Measurements from ENCODE around the gene DICER1.
"Not testable (repeated sequence)": the region's sequence is repeated elsewhere in the genome, so short reads cannot be mapped to it uniquely, and the experiment has no call there.

DICER1 gene

DNA sequence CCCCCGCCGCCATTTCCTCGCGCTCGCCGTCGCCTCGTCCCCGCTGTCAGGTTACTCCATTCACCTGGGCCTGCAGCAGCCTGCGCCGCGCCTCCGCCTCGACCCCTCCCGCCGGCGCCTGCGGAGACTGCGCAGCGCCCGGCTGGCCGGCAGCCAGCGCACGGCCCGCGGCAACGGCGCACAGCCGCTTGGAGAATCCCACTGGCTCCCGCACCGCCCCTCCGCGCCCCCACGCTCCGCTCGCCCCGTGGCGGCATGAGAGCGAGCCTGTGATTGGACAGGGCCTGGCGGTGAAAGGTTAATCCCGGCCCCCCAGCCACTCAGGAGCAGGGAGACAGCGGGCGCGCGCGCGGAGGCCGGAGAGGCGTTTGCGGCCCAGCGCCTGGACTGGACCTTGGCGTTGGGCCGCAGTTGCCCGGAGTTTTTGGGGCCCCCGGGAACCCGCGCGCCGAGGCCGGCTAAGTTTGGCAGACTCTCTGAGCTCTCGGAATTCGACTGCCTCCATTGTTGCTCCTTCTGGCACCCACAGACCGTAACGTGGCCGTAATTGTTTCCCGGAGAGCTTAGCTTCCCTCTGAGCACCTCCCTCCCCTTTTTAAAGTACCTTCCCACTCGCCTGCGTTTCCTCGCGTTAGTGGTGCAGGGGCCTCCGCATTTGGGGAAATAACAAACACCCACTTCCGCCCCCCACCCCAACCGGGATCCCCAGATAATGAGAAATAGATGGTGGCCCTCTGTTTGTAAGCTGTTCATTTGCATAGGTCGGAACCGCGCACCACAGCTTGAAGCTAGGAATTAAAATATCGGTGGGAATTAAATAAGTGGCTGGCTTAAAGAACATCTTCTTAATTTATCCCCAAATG lies at the start of gene DICER1:
Gene DICER1, minus strand, starts transcription at position 203 of the 863 bp plus-strand sequence. CDS start 24,071 bp downstream, outside the sequence.
- peak; percentile 78 for DNase-seq (ENCODE audit: extremely low read depth, low read depth)
- TF ChIP-seq, protein P1, sequence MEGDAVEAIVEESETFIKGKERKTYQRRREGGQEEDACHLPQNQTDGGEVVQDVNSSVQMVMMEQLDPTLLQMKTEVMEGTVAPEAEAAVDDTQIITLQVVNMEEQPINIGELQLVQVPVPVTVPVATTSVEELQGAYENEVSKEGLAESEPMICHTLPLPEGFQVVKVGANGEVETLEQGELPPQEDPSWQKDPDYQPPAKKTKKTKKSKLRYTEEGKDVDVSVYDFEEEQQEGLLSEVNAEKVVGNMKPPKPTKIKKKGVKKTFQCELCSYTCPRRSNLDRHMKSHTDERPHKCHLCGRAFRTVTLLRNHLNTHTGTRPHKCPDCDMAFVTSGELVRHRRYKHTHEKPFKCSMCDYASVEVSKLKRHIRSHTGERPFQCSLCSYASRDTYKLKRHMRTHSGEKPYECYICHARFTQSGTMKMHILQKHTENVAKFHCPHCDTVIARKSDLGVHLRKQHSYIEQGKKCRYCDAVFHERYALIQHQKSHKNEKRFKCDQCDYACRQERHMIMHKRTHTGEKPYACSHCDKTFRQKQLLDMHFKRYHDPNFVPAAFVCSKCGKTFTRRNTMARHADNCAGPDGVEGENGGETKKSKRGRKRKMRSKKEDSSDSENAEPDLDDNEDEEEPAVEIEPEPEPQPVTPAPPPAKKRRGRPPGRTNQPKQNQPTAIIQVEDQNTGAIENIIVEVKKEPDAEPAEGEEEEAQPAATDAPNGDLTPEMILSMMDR (IDR thresholded peaks at IDR 0.05; ENCODE audit: low read depth, low read length), result no peak

DNA sequence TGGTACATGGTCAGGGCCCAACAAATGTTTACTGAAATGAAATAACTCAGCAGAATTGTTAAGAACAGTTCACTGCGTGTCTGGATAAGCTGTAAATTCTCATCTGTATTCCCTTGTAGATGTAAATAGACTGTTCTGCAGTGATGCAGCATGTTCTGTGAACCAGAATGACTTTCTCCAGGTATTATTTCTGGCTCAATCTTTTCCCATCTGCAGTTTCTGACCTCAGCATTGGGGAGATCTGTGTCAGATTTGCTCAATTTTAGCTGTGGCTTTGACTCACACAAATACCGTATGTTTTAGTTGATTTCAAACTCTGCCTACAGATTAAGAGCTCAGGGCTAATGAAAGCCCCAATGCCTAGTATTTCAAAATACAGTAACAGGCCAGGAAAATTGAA lies 49.2 kb upstream of the DICER1 start:
- TF ChIP-seq, protein P1 (IDR thresholded peaks at IDR 0.05; ENCODE audit: low read depth, low read length), result no peak
- no peak for DNase-seq (ENCODE audit: extremely low read depth, low read depth)

DNA sequence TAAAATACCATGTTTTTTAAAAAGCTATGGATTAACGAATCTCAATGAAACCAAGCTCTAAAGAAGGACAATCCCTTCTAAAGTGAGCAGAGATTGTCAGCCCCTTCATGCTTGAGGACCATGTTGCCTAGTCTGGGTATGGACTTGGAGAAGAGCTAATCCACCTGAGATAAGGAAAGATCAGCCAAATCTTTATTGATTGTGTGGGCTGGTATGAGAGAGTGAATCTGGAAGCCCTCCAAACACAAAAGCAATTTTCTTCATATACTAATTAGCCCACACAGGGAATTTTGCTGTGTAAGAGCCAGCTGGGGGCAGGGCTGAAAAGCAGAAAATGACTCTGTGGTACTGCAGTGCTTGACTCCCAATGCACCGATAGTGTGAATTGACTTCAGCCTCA lies 47.4 kb upstream of the DICER1 start:
- TF ChIP-seq, protein P1 (IDR thresholded peaks at IDR 0.05; ENCODE audit: low read depth, low read length), result no peak
- no peak for DNase-seq (ENCODE audit: extremely low read depth, low read depth)

GRCh38 chr14:95201745-95202144 lies 44.4 kb upstream of the DICER1 start:
- DNase-seq (ENCODE audit: extremely low read depth, low read depth), result not testable (repeated sequence)

DNA sequence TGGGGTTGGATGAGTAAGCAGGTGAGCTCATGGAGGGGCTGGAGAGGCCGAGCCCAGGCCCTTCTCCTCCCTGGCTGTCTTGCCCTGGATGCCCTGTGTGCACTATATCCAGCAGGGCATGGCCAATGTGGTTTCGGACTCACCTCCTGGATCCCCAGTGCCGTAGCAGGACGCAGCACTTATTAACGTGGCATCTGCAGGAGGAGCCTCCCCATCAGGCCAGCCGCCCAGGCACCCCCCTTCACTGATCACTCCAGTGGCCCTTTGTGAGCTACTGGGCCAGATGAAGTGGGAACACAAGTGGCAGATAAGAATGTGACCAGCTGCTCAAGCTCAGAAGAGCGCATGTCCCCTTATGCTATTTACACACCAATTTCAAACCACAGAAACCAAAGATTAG lies 43.1 kb upstream of the DICER1 start:
- TF ChIP-seq, protein P1 (IDR thresholded peaks at IDR 0.05; ENCODE audit: low read depth, low read length), result no peak
- DNase-seq (ENCODE audit: extremely low read depth, low read depth), result no peak

DNA sequence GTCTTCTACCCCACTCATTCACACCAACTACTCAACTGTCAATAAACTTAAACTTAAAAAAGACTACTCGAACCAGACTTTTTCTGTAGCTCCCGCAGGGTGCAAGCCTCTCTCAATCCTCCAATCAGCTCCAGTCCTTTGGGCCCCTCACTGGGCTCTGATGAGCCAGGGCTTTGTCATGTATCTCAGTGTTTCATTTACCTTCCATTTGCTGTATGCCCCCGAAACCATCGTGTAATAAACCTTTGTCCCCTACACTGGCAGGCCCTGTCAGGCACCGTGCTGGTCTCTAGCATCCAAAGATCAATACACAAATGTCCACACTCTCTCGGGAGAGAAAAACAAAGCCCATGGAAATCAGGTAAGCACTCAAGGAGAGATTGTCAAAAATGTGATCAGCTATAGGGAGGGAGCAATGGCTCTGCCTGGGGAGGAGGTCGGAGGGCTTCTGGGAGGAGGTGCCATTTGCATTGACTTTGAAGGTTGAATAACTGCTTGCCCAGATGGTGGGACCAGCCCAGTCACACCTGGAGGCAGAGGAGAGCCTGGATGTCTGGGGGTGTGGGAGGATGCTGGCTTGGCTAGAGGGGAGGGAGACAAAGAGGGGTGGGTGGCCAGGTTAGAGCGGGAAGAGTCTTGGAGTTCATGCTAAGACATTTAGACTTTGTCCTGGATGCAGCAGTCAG lies 42.1 kb upstream of the DICER1 start:
- DNase-seq (ENCODE audit: extremely low read depth, low read depth), result no peak
- TF ChIP-seq, protein P1 (IDR thresholded peaks at IDR 0.05; ENCODE audit: low read depth, low read length), result no peak

DNA sequence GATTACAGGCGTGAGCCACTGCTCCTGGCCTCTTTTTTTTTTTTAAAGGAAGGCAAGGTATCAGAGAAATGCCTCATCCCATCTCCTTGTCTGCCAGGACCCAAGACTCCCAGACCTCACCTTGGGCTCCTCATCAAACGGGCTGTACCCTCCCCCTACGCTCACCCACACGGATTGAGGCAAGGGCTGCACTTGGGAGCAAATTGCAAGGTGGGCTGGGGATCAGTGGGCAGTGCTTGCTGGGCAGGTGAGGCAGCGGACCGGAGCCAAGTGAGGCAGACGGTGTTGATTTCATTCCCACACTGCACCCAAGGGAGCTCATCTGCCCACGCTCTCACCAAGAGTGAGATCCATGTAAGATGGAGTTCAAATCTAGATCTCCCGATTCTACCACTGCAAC lies 41.0 kb upstream of the DICER1 start:
- TF ChIP-seq, protein P1 (IDR thresholded peaks at IDR 0.05; ENCODE audit: low read depth, low read length), result no peak
- DNase-seq (ENCODE audit: extremely low read depth, low read depth), result no peak

Measured in AG09319 (cell line).